Liver (tissue), 3 donors: ENCODE measurements around the gene PTP4A2.

Source experiments
- EGR1 ChIP-seq, 2 donors: IDR thresholded peaks; 2 replicates each; pipeline ENCODE4 v1.6.1; 2016 to 2018; ENCODE audit warnings: antibody characterized with exemption in 2 of 2, low read depth in 2 of 2
- GABPA ChIP-seq, 2 donors: IDR thresholded peaks in 1 of 2; conservative IDR thresholded peaks in 1 of 2; 2 replicates each; pipeline ENCODE4 v1.6.1; 2016; ENCODE audit warnings: antibody characterized with exemption in 2 of 2, mild to moderate bottlenecking in 1 of 2, moderate library complexity in 1 of 2
- JUND ChIP-seq, 2 donors: IDR thresholded peaks; 2 replicates each; pipeline ENCODE4 v1.6.1; 2016; ENCODE audit warnings: antibody characterized with exemption in 2 of 2
- RAD21 ChIP-seq, 2 donors: IDR thresholded peaks; 2 replicates each; pipeline ENCODE4 v1.6.1; 2016; ENCODE audit warnings: antibody characterized with exemption in 2 of 2, mild to moderate bottlenecking in 2 of 2
- RXRA ChIP-seq, 2 donors: IDR thresholded peaks; 2 replicates each; pipeline ENCODE4 v1.6.1; 2017 to 2018; ENCODE audit warnings: antibody characterized with exemption in 2 of 2, mild to moderate bottlenecking in 1 of 2
- SP1 ChIP-seq: IDR thresholded peaks from 2 replicates; pipeline ENCODE4 v1.6.1; 2018; ENCODE audit warnings: antibody characterized with exemption, mild to moderate bottlenecking
- TAF1 ChIP-seq: conservative IDR thresholded peaks from 2 replicates; pipeline ENCODE4 v1.6.1; 2016; ENCODE audit warnings: antibody characterized with exemption, mild to moderate bottlenecking
- YY1 ChIP-seq: IDR thresholded peaks from 2 replicates; pipeline ENCODE4 v1.6.1; 2016; ENCODE audit warnings: antibody characterized with exemption, mild to moderate bottlenecking
- TF ChIP-seq, protein P1 (sequence below): IDR thresholded peaks from 2 replicates; pipeline ENCODE4 v1.6.1; 2016; ENCODE audit warnings: antibody characterized with exemption, mild to moderate bottlenecking
- TF ChIP-seq, protein P2 (sequence below): fragments of 150-350 bp; IDR thresholded peaks from 2 replicates; pipeline ENCODE4 v1.5.1; 2017; ENCODE audit warnings: improper control_type of control experiment, low read depth, low read length; ENCODE audit not compliant: missing input control
- TF ChIP-seq, protein P3 (sequence below): IDR thresholded peaks from 2 replicates; pipeline ENCODE4 v1.6.1; 2016; ENCODE audit warnings: antibody characterized with exemption
- TF ChIP-seq, protein P4 (sequence below): IDR thresholded peaks from 2 replicates; pipeline ENCODE4 v1.6.1; 2016; ENCODE audit warnings: antibody characterized with exemption
- donor health status: healthy.
- donor health status: healthy.

DNA sequence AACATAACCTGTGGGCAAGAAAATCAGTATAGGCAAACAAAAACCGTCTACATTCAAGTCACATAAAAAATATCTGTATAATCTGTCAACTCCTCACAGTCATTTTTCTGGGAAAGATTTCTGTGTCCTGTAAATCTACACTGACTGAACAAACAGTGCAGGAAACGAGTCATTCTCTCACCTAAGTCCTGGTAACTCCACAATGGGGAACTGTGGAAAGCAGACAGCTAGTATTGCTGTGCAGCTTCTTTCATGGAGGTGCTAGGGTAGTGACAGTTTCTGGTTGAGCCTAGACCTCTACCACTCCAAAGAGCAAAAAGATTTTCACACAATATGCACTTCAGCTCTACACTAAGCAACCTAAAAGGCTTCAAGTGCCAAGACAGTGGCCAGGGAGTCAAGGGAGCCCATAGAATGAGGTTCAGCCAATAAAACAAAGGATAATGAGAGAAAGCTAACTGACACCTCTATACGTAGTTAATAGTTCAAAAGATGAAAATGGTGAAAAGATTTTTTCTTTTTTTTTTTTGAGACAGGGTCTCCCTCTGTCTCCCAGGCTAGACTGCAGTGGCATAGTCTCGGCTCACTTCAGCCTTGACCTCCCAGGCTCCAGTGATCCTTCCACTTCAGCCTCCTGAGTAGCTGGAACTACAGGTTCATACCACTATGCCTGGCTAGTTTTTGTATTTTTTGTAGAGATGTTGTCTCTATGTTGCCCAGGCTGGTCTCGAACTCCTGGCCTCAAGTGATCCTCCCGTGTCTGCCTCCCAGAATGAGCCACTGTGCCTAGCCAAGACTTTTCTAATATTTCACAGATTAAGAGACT, 5.5 kb downstream of the PTP4A2 start:
- TF ChIP-seq, protein P1, sequence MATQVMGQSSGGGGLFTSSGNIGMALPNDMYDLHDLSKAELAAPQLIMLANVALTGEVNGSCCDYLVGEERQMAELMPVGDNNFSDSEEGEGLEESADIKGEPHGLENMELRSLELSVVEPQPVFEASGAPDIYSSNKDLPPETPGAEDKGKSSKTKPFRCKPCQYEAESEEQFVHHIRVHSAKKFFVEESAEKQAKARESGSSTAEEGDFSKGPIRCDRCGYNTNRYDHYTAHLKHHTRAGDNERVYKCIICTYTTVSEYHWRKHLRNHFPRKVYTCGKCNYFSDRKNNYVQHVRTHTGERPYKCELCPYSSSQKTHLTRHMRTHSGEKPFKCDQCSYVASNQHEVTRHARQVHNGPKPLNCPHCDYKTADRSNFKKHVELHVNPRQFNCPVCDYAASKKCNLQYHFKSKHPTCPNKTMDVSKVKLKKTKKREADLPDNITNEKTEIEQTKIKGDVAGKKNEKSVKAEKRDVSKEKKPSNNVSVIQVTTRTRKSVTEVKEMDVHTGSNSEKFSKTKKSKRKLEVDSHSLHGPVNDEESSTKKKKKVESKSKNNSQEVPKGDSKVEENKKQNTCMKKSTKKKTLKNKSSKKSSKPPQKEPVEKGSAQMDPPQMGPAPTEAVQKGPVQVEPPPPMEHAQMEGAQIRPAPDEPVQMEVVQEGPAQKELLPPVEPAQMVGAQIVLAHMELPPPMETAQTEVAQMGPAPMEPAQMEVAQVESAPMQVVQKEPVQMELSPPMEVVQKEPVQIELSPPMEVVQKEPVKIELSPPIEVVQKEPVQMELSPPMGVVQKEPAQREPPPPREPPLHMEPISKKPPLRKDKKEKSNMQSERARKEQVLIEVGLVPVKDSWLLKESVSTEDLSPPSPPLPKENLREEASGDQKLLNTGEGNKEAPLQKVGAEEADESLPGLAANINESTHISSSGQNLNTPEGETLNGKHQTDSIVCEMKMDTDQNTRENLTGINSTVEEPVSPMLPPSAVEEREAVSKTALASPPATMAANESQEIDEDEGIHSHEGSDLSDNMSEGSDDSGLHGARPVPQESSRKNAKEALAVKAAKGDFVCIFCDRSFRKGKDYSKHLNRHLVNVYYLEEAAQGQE: no peak
- TF ChIP-seq, protein P2, sequence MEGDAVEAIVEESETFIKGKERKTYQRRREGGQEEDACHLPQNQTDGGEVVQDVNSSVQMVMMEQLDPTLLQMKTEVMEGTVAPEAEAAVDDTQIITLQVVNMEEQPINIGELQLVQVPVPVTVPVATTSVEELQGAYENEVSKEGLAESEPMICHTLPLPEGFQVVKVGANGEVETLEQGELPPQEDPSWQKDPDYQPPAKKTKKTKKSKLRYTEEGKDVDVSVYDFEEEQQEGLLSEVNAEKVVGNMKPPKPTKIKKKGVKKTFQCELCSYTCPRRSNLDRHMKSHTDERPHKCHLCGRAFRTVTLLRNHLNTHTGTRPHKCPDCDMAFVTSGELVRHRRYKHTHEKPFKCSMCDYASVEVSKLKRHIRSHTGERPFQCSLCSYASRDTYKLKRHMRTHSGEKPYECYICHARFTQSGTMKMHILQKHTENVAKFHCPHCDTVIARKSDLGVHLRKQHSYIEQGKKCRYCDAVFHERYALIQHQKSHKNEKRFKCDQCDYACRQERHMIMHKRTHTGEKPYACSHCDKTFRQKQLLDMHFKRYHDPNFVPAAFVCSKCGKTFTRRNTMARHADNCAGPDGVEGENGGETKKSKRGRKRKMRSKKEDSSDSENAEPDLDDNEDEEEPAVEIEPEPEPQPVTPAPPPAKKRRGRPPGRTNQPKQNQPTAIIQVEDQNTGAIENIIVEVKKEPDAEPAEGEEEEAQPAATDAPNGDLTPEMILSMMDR: no peak
- TF ChIP-seq JUND (IDR thresholded peaks at IDR 0.05) (no peak), TAF1 (no peak), EGR1 (IDR thresholded peaks at IDR 0.05; ENCODE audit: low read depth in 2 of 2) (no peak), RAD21 (IDR thresholded peaks at IDR 0.05) (no peak), YY1 (no peak), SP1 (no peak), RXRA (IDR thresholded peaks at IDR 0.05) (no peak), GABPA (IDR thresholded peaks at IDR 0.05 in 1 of 2, conservative IDR thresholded peaks at IDR 0.05 in 1 of 2) (no peak)
- TF ChIP-seq, protein P3, sequence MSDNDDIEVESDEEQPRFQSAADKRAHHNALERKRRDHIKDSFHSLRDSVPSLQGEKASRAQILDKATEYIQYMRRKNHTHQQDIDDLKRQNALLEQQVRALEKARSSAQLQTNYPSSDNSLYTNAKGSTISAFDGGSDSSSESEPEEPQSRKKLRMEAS: no peak
- TF ChIP-seq, protein P4, sequence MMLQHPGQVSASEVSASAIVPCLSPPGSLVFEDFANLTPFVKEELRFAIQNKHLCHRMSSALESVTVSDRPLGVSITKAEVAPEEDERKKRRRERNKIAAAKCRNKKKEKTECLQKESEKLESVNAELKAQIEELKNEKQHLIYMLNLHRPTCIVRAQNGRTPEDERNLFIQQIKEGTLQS: no peak
